Osteoblast (primary cell): ENCODE data around the gene PMFBP1. TPM values are rescaled to one million over a fixed set of nuclear protein-coding genes. Genes with fewer than 3 reads are reported as not detected.
"Not testable (repeated sequence)": the region's sequence is repeated elsewhere in the genome, so short reads cannot be mapped to it uniquely, and the experiment has no call there.

ENCODE experiments used
- DNase-seq: peaks from one replicate; pipeline ENCODE4 v3.0.0; 2011; ENCODE audit warnings: low spot score, mixed read lengths; ENCODE audit not compliant: insufficient read length; ENCODE audit errors: missing footprints
- H2AFZ ChIP-seq: 2 replicates; pipeline ENCODE4 v1.6.0; 2011; ENCODE audit warnings: mild to moderate bottlenecking, low read length
- H3K27ac ChIP-seq: 2 replicates; pipeline ENCODE4 v1.5.1; 2011; ENCODE audit warnings: mild to moderate bottlenecking, low read depth, low read length, moderate library complexity
- H3K27me3 ChIP-seq: 2 replicates; pipeline ENCODE4 v1.6.0; 2012; ENCODE audit warnings: mild to moderate bottlenecking, control low read depth, inconsistent platforms, low read length, moderate library complexity; ENCODE audit not compliant: insufficient read depth
- H3K36me3 ChIP-seq: 2 replicates; pipeline ENCODE4 v1.5.1; 2011; ENCODE audit warnings: mild to moderate bottlenecking, low read length, control low read depth, moderate library complexity; ENCODE audit not compliant: insufficient read depth
- H3K4me1 ChIP-seq: 2 replicates; pipeline ENCODE4 v1.5.1; 2011; ENCODE audit warnings: mild to moderate bottlenecking, low read length, control low read depth, moderate library complexity; ENCODE audit not compliant: insufficient read depth
- H3K4me2 ChIP-seq: 2 replicates; pipeline ENCODE4 v1.6.0; 2011; ENCODE audit warnings: mild to moderate bottlenecking, low read length; ENCODE audit not compliant: insufficient read depth
- H3K4me3 ChIP-seq: fragments of 200-600 bp; sonication (generic); 3 replicates; pipeline ENCODE4 v1.5.1; 2012; ENCODE audit warnings: mild to moderate bottlenecking, low read length, inconsistent platforms; ENCODE audit not compliant: insufficient read depth
- H3K79me2 ChIP-seq: 2 replicates; pipeline ENCODE4 v1.6.0; 2012; ENCODE audit warnings: mild to moderate bottlenecking, low read length, control low read depth, inconsistent platforms; ENCODE audit not compliant: insufficient read depth
- H3K9me3 ChIP-seq: 2 replicates; pipeline ENCODE4 v1.5.1; 2011; ENCODE audit warnings: low read depth, low read length, control low read depth
- H4K20me1 ChIP-seq: 2 replicates; pipeline ENCODE4 v1.6.0; 2012; ENCODE audit warnings: mild to moderate bottlenecking, low read length, control low read depth; ENCODE audit not compliant: insufficient read depth
- total RNA-seq: library from RNA; depleted of rRNA; stranded (reverse); fragments of >200 nt; gene quantifications from 2 replicates; pipeline ENCODE4 v1.2.3, GENCODE V29; 2012
- TF ChIP-seq, protein P1 (sequence below): IDR thresholded peaks from 2 replicates; pipeline ENCODE4 v1.5.1; 2011; ENCODE audit warnings: mild to moderate bottlenecking, low read depth, low read length, moderate library complexity; ENCODE audit errors: extremely low read depth

Gene PMFBP1
- total RNA-seq, 1 donor = under 0.01 TPM

DNA sequence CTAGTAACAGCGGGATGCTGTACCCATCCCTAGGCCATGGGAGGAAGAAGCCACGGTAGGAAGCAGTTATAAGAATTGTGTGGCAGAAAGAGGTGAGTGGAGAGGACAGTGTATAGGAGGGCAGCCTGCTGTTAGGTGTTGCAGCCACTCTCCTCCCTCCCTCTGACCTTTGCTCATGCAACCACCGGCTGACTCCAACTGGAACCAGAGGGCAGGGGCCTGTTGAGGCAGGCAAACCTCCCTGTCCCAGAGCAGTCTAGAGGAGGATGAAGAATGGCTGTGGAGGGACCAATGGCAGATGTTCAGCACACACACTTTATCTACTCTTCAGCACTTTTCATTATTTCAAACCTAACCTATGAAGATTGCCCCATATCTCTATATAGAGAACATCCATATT lies 80.7 kb downstream of the PMFBP1 start:
- Histone ChIP-seq H3K27me3 (no peaks in the 10 kb centered on the region), H3K36me3 (peaks cover 40% of the 10 kb centered on the region), H3K4me2 (no peak overlapping the region), H4K20me1 (peaks cover 14% of the 10 kb centered on the region), H3K4me1 (peaks cover 16% of the 10 kb centered on the region), H3K9me3 (no peaks in the 10 kb centered on the region), H2AFZ (no peak overlapping the region), H3K4me3 (no peak overlapping the region), H3K79me2 (peaks cover 62% of the 10 kb centered on the region), H3K27ac (no peak overlapping the region)
- TF ChIP-seq, protein P1, sequence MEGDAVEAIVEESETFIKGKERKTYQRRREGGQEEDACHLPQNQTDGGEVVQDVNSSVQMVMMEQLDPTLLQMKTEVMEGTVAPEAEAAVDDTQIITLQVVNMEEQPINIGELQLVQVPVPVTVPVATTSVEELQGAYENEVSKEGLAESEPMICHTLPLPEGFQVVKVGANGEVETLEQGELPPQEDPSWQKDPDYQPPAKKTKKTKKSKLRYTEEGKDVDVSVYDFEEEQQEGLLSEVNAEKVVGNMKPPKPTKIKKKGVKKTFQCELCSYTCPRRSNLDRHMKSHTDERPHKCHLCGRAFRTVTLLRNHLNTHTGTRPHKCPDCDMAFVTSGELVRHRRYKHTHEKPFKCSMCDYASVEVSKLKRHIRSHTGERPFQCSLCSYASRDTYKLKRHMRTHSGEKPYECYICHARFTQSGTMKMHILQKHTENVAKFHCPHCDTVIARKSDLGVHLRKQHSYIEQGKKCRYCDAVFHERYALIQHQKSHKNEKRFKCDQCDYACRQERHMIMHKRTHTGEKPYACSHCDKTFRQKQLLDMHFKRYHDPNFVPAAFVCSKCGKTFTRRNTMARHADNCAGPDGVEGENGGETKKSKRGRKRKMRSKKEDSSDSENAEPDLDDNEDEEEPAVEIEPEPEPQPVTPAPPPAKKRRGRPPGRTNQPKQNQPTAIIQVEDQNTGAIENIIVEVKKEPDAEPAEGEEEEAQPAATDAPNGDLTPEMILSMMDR = no peak
- DNase-seq = peak; percentile 19

DNA sequence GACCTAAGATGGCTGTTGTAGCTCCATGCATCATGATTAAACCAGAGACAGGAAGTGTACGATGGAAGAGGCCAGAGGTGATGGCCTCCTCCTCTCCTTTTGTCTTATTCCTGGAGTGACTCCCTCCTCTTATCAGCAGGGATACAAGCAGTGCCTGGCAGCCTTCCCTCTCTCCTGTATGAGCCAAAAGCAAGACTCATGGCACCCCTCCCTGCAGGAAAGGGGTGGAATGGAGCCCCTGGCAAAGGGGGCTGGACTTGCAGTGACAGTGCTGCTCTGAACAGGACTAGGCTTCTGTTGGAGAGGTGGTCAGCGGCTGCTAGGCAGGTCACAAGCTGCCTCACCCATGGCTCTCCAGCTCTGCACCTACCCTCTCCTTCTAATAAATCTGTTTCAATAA lies 87.0 kb downstream of the PMFBP1 start:
- Histone ChIP-seq H3K36me3 (peaks cover 50% of the 10 kb centered on the region), H3K4me2 (no peak overlapping the region), H3K4me1 (no peaks in the 10 kb centered on the region), H3K79me2 (peaks cover 4% of the 10 kb centered on the region), H3K9me3 (peaks cover 8% of the 10 kb centered on the region), H2AFZ (no peak overlapping the region), H4K20me1 (no peaks in the 10 kb centered on the region), H3K4me3 (no peak overlapping the region), H3K27ac (no peak overlapping the region), H3K27me3 (no peaks in the 10 kb centered on the region)
- DNase-seq = peak; percentile 18
- TF ChIP-seq, protein P1 = no peak

DNA sequence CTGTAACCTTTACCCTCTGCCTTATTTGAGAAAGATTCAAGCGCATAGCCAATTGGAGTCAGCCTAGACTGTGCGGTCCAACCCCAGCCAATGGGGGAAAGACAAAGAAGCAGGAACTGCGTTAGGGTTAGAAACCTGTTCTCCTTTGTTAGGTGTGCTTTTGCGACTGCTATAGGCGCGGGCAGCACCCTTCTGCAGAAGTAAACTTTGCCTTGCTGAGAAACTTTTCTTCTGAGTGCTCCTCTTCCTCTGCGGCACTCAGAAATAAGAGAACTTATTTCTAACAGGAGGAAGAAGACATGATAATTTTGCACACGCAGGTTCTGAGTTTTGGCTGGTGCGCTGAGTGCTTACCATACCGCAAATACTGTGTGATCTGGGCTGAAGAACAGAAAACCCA lies 87.5 kb downstream of the PMFBP1 start:
- Histone ChIP-seq H3K27ac (no peak overlapping the region), H3K79me2 (no peaks in the 10 kb centered on the region), H3K27me3 (no peaks in the 10 kb centered on the region), H3K9me3 (peaks cover 8% of the 10 kb centered on the region), H3K4me2 (no peak overlapping the region), H3K36me3 (peaks cover 45% of the 10 kb centered on the region), H3K4me3 (no peak overlapping the region), H3K4me1 (no peaks in the 10 kb centered on the region), H4K20me1 (no peaks in the 10 kb centered on the region), H2AFZ (no peak overlapping the region)
- TF ChIP-seq, protein P1 = no peak
- DNase-seq = no peak

DNA sequence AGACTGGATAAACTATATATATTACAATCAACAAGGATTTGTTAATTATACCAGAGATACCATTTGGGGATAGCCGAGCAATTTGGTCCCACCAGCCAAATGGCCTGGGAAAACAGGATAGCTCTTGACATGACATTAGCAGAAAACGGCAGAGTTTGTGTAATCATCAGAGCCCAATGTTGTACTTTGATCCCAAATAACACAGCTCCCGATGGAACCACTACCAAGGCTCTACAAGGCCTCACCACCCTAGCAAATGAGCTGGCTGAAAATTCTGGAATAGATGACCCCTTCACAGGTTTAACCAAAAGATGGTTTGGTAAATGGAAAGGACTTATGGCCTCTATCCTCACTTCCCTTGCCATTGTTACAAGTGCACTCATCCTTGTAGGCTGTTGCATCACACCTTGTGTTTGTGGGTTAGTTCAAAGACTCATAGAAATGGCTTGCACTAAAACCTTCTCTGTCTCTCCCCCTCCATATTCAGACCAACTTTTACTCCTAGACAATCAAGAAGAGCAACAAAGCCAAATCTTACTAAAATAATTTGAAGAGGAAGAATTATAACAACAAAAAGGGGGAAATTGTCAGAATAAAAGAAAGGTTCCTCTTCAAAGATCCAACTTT lies 88.1 kb downstream of the PMFBP1 start:
- no peaks in the 10 kb centered on the region for H3K27me3 ChIP-seq
- no peaks in the 10 kb centered on the region for H3K4me1 ChIP-seq
- H3K4me3 ChIP-seq = no peak overlapping the region
- H3K36me3 ChIP-seq = peaks cover 40% of the 10 kb centered on the region
- H4K20me1 ChIP-seq = no peaks in the 10 kb centered on the region
- H3K79me2 ChIP-seq = no peaks in the 10 kb centered on the region
- no peak for DNase-seq
- TF ChIP-seq, protein P1 = no peak
- H3K27ac ChIP-seq = no peak overlapping the region
- no peak overlapping the region for H2AFZ ChIP-seq
- no peak overlapping the region for H3K4me2 ChIP-seq
- H3K9me3 ChIP-seq = peaks cover 8% of the 10 kb centered on the region

DNA sequence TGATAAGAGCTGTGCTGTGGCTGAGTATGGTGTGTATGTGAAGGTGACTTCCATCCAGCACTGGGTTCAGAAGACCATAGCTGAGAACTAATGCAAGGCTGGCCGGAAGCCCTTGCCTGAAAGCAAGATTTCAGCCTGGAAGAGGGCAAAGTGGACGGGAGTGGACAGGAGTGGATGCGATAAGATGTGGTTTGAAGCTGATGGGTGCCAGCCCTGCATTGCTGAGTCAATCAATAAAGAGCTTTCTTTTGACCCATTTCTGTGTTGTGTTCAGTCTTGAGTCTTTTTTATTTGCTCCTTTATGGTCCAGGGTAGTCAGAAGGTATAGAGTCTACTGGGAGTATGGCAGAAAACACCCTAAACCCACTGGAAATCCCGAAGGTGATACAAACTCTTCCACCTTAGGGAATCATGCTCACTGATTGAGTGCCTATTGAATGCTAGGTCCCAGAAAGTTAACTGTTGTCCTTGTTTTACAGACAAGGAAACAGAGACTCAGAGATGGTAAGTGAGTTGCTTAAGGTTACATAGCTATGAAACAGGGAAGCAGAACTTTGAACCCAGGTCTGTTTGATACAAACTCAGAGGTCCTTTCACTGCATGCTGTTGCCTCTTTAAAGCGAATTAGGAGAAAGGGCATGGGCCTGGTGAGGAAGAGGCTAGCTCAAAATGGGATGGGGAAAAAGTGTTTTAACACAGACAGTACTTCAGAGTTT lies 94.8 kb downstream of the PMFBP1 start:
- H3K4me2 ChIP-seq, H3K4me1 ChIP-seq, H3K27ac ChIP-seq, H3K36me3 ChIP-seq, H3K27me3 ChIP-seq, H3K9me3 ChIP-seq, DNase-seq, H2AFZ ChIP-seq, H3K79me2 ChIP-seq, H4K20me1 ChIP-seq, H3K4me3 ChIP-seq: not testable (repeated sequence)

DNA sequence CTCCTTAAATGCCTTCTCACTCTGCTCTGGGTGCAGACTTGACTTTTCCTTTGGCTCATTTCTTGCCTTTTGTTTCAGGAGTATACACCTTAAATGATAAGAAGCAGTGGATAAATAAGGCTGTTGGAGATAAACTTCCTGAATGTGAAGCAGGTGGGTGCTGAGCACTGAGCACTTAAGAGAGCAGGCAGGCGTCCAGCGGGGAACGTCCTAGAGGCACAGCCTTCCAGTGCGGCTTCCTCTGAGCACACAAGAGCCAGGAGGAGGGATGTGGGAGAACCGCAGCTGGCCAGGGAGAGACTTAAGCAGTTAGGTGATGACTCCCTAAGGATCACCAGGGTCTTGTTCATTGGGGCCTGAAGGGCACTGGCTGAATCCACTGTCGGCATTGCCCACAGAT lies 96.9 kb downstream of the PMFBP1 start:
- not testable (repeated sequence) for DNase-seq, H3K4me1 ChIP-seq, H3K4me3 ChIP-seq, H4K20me1 ChIP-seq, H3K27ac ChIP-seq, H2AFZ ChIP-seq, H3K4me2 ChIP-seq, H3K27me3 ChIP-seq, H3K36me3 ChIP-seq, H3K79me2 ChIP-seq, H3K9me3 ChIP-seq
